ENCODE results near the gene SAMD1. TPM values are rescaled to one million over a fixed set of nuclear protein-coding genes. Genes with fewer than 3 reads are reported as not detected.
A peak's percentile ranks its signal among the peaks of the same experiment; 100 is the strongest.

Gene SAMD1
- polyA plus RNA-seq, 2 of the 4 experiments (the other 2 are of a cell fraction) = 8.4 to 28.9 TPM

GRCh38 chr19:14082675-14082960 is 7.9 kb downstream of the SAMD1 start:
- no peak overlapping the region for H3K4me3 ChIP-seq
- peaks cover 9% of the 10 kb centered on the region; the same call in 1 of the 3 replicates for H3K4me1 ChIP-seq
- no peak for TF ChIP-seq ESRRA (IDR thresholded peaks at IDR 0.05; ENCODE audit: borderline replicate concordance, low read length)
- TF ChIP-seq HOXB5 (CRISPR knock-in tag; IDR thresholded peaks at IDR 0.05) = no peak
- no peak for TF ChIP-seq CHD2 (IDR thresholded peaks at IDR 0.05; ENCODE audit: low read length, partially characterized antibody)
- H3K9me3 ChIP-seq = no peaks in the 10 kb centered on the region
- FAIRE-seq = no peak
- no peak overlapping the region for H3K4me2 ChIP-seq
- H3K27ac ChIP-seq = no peak overlapping the region
- ATAC-seq = no peak
- ChIA-PET POLR2A (no interaction called here), CTCF (interaction anchor here (1.1 to 6.0 kb wide), 3 partner anchors 10 to 54 kb away, joined by 3 to 38 read pairs (median 14); partner anchors contain the start of genes ASF1B and MISP3)
- DNase-seq (ENCODE audit: low read depth in 1 of 2, low spot score in 1 of 2) = no peak
- WGBS (ENCODE audit: missing lambda C conversion rate) = 0% methylated on average over 1 of the region's 1 CpG

DNA sequence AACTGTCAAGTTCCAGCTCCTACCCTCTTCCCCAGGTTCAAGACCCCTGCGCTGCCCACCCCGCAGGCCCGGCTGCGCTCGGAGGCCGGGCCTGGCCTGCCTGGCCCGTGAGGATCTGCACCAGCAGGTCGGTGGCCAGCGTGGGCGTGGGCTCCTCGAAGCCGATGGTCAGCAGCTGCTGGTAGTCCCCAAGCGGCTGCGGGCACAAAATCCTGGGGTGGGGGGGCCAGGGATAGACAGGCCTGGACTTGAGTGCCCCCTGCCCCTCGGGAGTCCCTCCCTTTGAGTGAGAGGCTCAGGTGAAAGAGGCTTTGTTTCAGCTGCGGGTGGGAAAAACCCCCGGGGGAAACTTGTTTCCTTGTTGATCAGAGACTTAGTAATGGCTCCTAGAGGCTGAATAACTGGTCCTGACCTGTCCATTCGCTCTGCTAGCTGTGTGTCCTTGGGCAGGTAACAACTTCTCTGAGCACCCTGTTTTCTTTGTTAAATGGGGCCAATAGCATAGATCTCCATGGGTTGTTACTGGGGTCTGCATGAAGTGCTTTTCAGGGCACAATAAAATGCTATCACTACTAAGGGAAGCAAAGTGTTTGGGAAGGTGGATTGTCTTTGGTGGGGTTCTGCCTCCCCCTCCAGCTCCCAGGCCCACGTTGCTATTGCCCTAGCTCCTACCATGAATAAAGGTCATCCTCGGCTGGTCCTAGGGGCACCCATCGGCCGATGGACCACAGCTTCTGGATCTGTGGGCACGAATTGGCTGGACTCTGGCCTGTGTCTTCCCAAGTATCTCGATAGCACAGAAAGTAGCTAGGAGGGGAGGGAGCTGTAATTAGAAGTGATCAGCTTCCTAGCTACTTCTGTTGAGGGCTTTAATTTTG is 8.5 kb downstream of the SAMD1 start:
- CTCF ChIA-PET = interaction anchor here (0.5 to 6.0 kb wide), 6 partner anchors 9 to 63 kb away, joined by 3 to 38 read pairs (median 3); partner anchors contain the start of genes ASF1B, IL27RA and MISP3
- Histone ChIP-seq H3K4me2 (peak overlapping the region; percentile 97), H3K27ac (peak overlapping the region; percentile 73 to 85), H3K4me1 (peaks cover 9% of the 10 kb centered on the region; the same call in 1 of the 3 replicates), H3K9me3 (no peaks in the 10 kb centered on the region), H3K4me3 (peak overlapping the region; percentile 74)
- WGBS (ENCODE audit: missing lambda C conversion rate) = 11% methylated on average over 12 of the region's 24 CpGs
- ATAC-seq = peak; percentile 33 to 54; a peak in 5 of 6 replicates
- TF ChIP-seq BHLHE40 (IDR thresholded peaks at IDR 0.05; ENCODE audit: low read depth, low read length) (no peak), PHF8 (IDR thresholded peaks at IDR 0.05; ENCODE audit: borderline replicate concordance, low read depth) (peak; percentile 33; the same call in 1 of the 2 replicates), MAFK (IDR thresholded peaks at IDR 0.05; ENCODE audit: partially characterized antibody) (no peak), SMC3 (IDR thresholded peaks at IDR 0.05) (no peak)
- FAIRE-seq = no peak
- POLR2A ChIA-PET = interaction anchor here (0.6 kb wide), 1 partner anchor 144 kb away, joined by 8 read pairs; no protein-coding TSS in a partner anchor
- DNase-seq (ENCODE audit: low read depth in 1 of 2, low spot score in 1 of 2) = no peak

- WGBS (ENCODE audit: missing lambda C conversion rate) = under 1% methylated on average over 43 of the region's 50 CpGs
- no peak for FAIRE-seq
- ATAC-seq = peak; percentile 95 to 96
- peak overlapping the region; percentile 77 to 89 for H3K27ac ChIP-seq
- ChIA-PET POLR2A (interaction anchor here (0.6 kb wide), 1 partner anchor 143 kb away, joined by 8 read pairs; no protein-coding TSS in a partner anchor), CTCF (interaction anchor here (0.5 to 6.0 kb wide), 10 partner anchors 9 to 267 kb away, joined by 3 to 38 read pairs (median 3); partner anchors contain the start of genes IL27RA and MISP3)
- peak; percentile 93 to 98 for DNase-seq (ENCODE audit: low read depth in 1 of 2, low spot score in 1 of 2)
- peak overlapping the region; percentile 74 for H3K4me3 ChIP-seq
- H3K4me2 ChIP-seq = peak overlapping the region; percentile 97
- H3K4me1 ChIP-seq = peaks cover 9% of the 10 kb centered on the region; the same call in 1 of the 3 replicates
- no peak for TF ChIP-seq CHD4 (IDR thresholded peaks at IDR 0.05; ENCODE audit: borderline replicate concordance)
- no peak for TF ChIP-seq ESRRA (IDR thresholded peaks at IDR 0.05; ENCODE audit: borderline replicate concordance, low read length)
- peak; percentile 17; the same call in 1 of the 2 replicates for TF ChIP-seq POLR2A (IDR thresholded peaks at IDR 0.05; ENCODE audit: low read length)
- TF ChIP-seq, protein P1, sequence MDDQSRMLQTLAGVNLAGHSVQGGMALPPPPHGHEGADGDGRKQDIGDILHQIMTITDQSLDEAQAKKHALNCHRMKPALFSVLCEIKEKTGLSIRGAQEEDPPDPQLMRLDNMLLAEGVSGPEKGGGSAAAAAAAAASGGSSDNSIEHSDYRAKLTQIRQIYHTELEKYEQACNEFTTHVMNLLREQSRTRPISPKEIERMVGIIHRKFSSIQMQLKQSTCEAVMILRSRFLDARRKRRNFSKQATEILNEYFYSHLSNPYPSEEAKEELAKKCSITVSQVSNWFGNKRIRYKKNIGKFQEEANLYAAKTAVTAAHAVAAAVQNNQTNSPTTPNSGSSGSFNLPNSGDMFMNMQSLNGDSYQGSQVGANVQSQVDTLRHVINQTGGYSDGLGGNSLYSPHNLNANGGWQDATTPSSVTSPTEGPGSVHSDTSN (IDR thresholded peaks at IDR 0.05) = peak; percentile 43; the same call in 1 of the 2 replicates
- TF ChIP-seq JUN (IDR thresholded peaks at IDR 0.05) = peak in 1 of 2 experiments; percentile 70; a peak in 3 of 5 replicates
- no peaks in the 10 kb centered on the region for H3K9me3 ChIP-seq
Measured at GRCh38 chr19:14080887-14081796, 9.4 kb downstream of the SAMD1 start.

DNA sequence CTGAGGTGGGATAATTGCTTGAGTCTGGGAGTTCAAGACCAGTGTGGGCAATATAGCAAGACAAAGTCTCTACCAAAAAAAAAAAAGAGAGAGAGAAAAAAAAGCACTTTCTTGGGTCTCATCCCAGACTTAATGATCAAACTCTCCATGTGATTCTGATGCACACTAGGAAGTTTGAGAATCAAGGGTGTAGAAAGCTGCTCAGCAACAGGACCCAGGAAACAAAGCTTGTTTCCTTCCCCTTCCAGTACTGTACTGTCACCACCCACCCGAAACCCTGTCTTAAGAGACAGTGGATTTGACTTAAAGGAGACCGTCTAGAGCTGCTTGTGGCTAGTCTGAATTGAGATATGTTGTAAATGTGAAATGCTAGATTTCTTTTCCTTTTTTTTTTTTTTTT is 12.1 kb downstream of the SAMD1 start:
- FAIRE-seq = no peak
- no peaks in the 10 kb centered on the region for H3K9me3 ChIP-seq
- no peak for DNase-seq (ENCODE audit: low read depth in 1 of 2, low spot score in 1 of 2)
- peaks cover 13% of the 10 kb centered on the region; the same call in 1 of the 3 replicates for H3K4me1 ChIP-seq
- WGBS (ENCODE audit: missing lambda C conversion rate) = 91% methylated on average over 2 of the region's 2 CpGs
- TF ChIP-seq FOSB (CRISPR knock-in tag; IDR thresholded peaks at IDR 0.05) = no peak
- TF ChIP-seq RAD21 (conservative IDR thresholded peaks at IDR 0.05 in 1 of 2, IDR thresholded peaks at IDR 0.05 in 1 of 2) = no peak
- no peak for TF ChIP-seq EP300 (IDR thresholded peaks at IDR 0.05)
- no peak for TF ChIP-seq E2F6 (IDR thresholded peaks at IDR 0.05; ENCODE audit: borderline replicate concordance, low read depth)
- TF ChIP-seq EHMT2 (IDR thresholded peaks at IDR 0.05; ENCODE audit: low read depth) = no peak
- TF ChIP-seq RCOR1 (IDR thresholded peaks at IDR 0.05; ENCODE audit: low read depth, low read length) = no peak
- no peak for TF ChIP-seq TP53 (CRISPR knock-in tag; IDR thresholded peaks at IDR 0.05)
- TF ChIP-seq NR3C1 (IDR thresholded peaks at IDR 0.05) = no peak
- POLR2A ChIA-PET = no interaction called here
- CTCF ChIA-PET = interaction anchor here (0.6 to 1.1 kb wide), 5 partner anchors 12 to 289 kb away, joined by 3 to 5 read pairs (median 3); no protein-coding TSS in a partner anchor
- ATAC-seq = no peak
- no peak overlapping the region for H3K4me2 ChIP-seq
- H3K27ac ChIP-seq = no peak overlapping the region
- H3K4me3 ChIP-seq = no peak overlapping the region
